ENCODE results near the gene SOX6. TPM values are rescaled to one million over a fixed set of nuclear protein-coding genes. Genes with fewer than 3 reads are reported as not detected.

SOX6 gene
- polyA plus RNA-seq, 1 of the 3 experiments (the other 2 are of a cell fraction) = 0.03 TPM

GRCh38 chr11:15969701-15970329 is 386.5 kb downstream of the SOX6 start:
- H3K79me2 ChIP-seq (ENCODE audit: insufficient read depth) = no peaks in the 10 kb centered on the region
- H3K4me1 ChIP-seq (ENCODE audit: control insufficient read depth in 1 of 2, insufficient read depth in 2 of 2, low read depth in 1 of 2, low read length in 1 of 2) = peaks cover 11 to 23% of the 10 kb centered on the region in 2 experiments; a peak in 3 of 4 replicates
- H2AFZ ChIP-seq (ENCODE audit: low read depth) = peak overlapping the region; percentile 87
- TF ChIP-seq EP300 (IDR thresholded peaks at IDR 0.05; ENCODE audit: borderline replicate concordance in 1 of 2, low read depth in 1 of 2, low read length in 1 of 2) (no peak), CTCF (IDR thresholded peaks at IDR 0.05) (no peak), TAF1 (IDR thresholded peaks at IDR 0.05; ENCODE audit: borderline replicate concordance, low read depth, low read length) (no peak), ZBTB33 (IDR thresholded peaks at IDR 0.05; ENCODE audit: borderline replicate concordance, low read depth) (no peak), SIN3A (IDR thresholded peaks at IDR 0.05; ENCODE audit: borderline replicate concordance, low read depth, low read length) (no peak), YY1 (IDR thresholded peaks at IDR 0.05; ENCODE audit: low read depth) (no peak), GABPA (IDR thresholded peaks at IDR 0.05; ENCODE audit: low read depth) (no peak), CHD2 (IDR thresholded peaks at IDR 0.05; ENCODE audit: low read length, partially characterized antibody) (no peak), FOSL2 (IDR thresholded peaks at IDR 0.05; ENCODE audit: borderline replicate concordance, low read depth) (no peak), USF1 (IDR thresholded peaks at IDR 0.05; ENCODE audit: borderline replicate concordance, low read depth) (no peak), RFX5 (IDR thresholded peaks at IDR 0.05; ENCODE audit: low read length) (no peak), NFIC (IDR thresholded peaks at IDR 0.05; ENCODE audit: borderline replicate concordance) (no peak), POLR2AphosphoS5 (IDR thresholded peaks at IDR 0.05; ENCODE audit: low read depth, low read length) (no peak), NRF1 (IDR thresholded peaks at IDR 0.05; ENCODE audit: low read depth, low read length) (no peak), SMC3 (IDR thresholded peaks at IDR 0.05; ENCODE audit: low read depth, low read length) (no peak), FOXJ3 (CRISPR knock-in tag; IDR thresholded peaks at IDR 0.05) (no peak), TCF12 (IDR thresholded peaks at IDR 0.05) (no peak), FOXM1 (IDR thresholded peaks at IDR 0.05; ENCODE audit: low read depth) (no peak), PBX3 (IDR thresholded peaks at IDR 0.05) (no peak), MEF2A (IDR thresholded peaks at IDR 0.05; ENCODE audit: borderline replicate concordance, low read depth) (no peak)
- no peak for DNase-seq
- WGBS (ENCODE audit: low lambda C conversion rate) = 68% methylated on average over 6 of the region's 6 CpGs
- H3K27me3 ChIP-seq (ENCODE audit: insufficient read depth) = no peaks in the 10 kb centered on the region
- H3K4me2 ChIP-seq = peak overlapping the region; percentile 67
- no peaks in the 10 kb centered on the region for H3F3A ChIP-seq (replicated peaks; ENCODE audit: insufficient read depth)
- H4K20me1 ChIP-seq (ENCODE audit: insufficient read depth) = no peaks in the 10 kb centered on the region
- peak overlapping the region in 1 of 2 experiments; percentile 61; a peak in 3 of 4 replicates for H3K27ac ChIP-seq (ENCODE audit: low read depth in 2 of 2, low read length in 1 of 2)
- no peaks in the 10 kb centered on the region for H3K9me3 ChIP-seq
- H3K9me2 ChIP-seq = no peaks in the 10 kb centered on the region
- H3K4me3 ChIP-seq (ENCODE audit: low read depth in 2 of 2, low read length in 1 of 2) = no peak overlapping the region
- ChIA-PET POLR2A (no interaction called here), CTCF (no interaction called here)
- no peak overlapping the region for H3K9ac ChIP-seq
- no peaks in the 10 kb centered on the region for H3K36me3 ChIP-seq (replicated peaks in 1 of 2; ENCODE audit: control insufficient read depth in 1 of 2, insufficient read depth in 2 of 2, low read length in 1 of 2)

Data from SK-N-SH (cell line).